GM12878 (cell line): ENCODE measurements around the gene RNASE9. TPM values are rescaled to one million over a fixed set of nuclear protein-coding genes. Genes with fewer than 3 reads are reported as not detected.

Experiments used
- ATAC-seq: fragments of 200-7000 bp; cut with Tn5 transposase; 3 replicates; pipeline ENCODE4 v1.9.1; 2020; ENCODE audit warnings: mild to moderate bottlenecking, moderate library complexity
- BruUV-seq: library from RNA; stranded (reverse); fragments of 400-500 nt; replicated peaks from 2 replicates; lab custom pipeline; 2021; lab: Mats Ljungman, UMichigan
- CTCF ChIA-PET: fragments of 300-600 bp; sonication (Branson Sonifier 250); formaldehyde crosslinking; extraction: SDS; loops from one replicate; lab custom pipeline; 2021; ENCODE audit warnings: inconsistent platforms; lab: Yijun Ruan, JAX
- POLR2A ChIA-PET: fragments of 350-600 bp; formaldehyde crosslinking; extraction: SDS; loops from one replicate; lab custom pipeline; 2021; ENCODE audit warnings: inconsistent platforms; lab: Charles Lee
- RAD21 ChIA-PET: fragments of 300-600 bp; sonication (Branson Sonifier 250); formaldehyde crosslinking; loops from one replicate; lab custom pipeline; 2023; ENCODE audit warnings: antibody characterized with exemption; ENCODE audit not compliant: unreplicated experiment; lab: Charles Lee
- SMC1A ChIA-PET: fragments of 300-600 bp; sonication (Branson Sonifier 250); formaldehyde crosslinking; loops from one replicate; lab custom pipeline; 2023; ENCODE audit not compliant: unreplicated experiment, uncharacterized antibody; lab: Charles Lee
- DNase-seq: peaks from one replicate; pipeline ENCODE4 v3.0.0-alpha.2; 2011; ENCODE audit warnings: low read depth, low spot score
- FAIRE-seq: peaks from 3 replicates; lab custom pipeline; 2011; peaks lifted over from hg19 to GRCh38; lab: Jason Lieb, UNC
- H2AFZ ChIP-seq: 2 replicates; pipeline ENCODE4 v1.6.0; 2011; ENCODE audit warnings: low read depth, low read length, control low read depth; ENCODE audit not compliant: control insufficient read depth
- H3K27ac ChIP-seq: 2 replicates; pipeline ENCODE4 v1.5.1; 2011; ENCODE audit warnings: control low read depth; ENCODE audit not compliant: control insufficient read depth, insufficient read depth
- H3K27me3 ChIP-seq, 2 experiments: replicated peaks in 1 of 2; 2 replicates each; pipeline versions ENCODE4 v1.6.0 to v1.6.1; 2011; ENCODE audit warnings: low read length in 1 of 2; ENCODE audit not compliant: control insufficient read depth in 2 of 2, insufficient read depth in 2 of 2
- H3K36me3 ChIP-seq, 2 experiments: 2 replicates each; pipeline ENCODE4 v1.5.1; 2011; ENCODE audit warnings: low read length in 1 of 2; ENCODE audit not compliant: control insufficient read depth in 2 of 2, insufficient read depth in 2 of 2
- H3K4me1 ChIP-seq: 2 replicates; pipeline ENCODE4 v1.6.1; 2011; ENCODE audit warnings: mild to moderate bottlenecking, low read length, moderate library complexity, mixed read lengths; ENCODE audit not compliant: control insufficient read depth, insufficient read depth
- H3K4me2 ChIP-seq: 2 replicates; pipeline ENCODE4 v1.6.0; 2011; ENCODE audit warnings: control low read depth; ENCODE audit not compliant: control insufficient read depth, insufficient read depth
- H3K4me3 ChIP-seq: fragments of 200-600 bp; sonication (generic); 2 replicates; pipeline ENCODE4 v1.5.1; 2016
- H3K79me2 ChIP-seq: 2 replicates; pipeline ENCODE4 v1.6.0; 2011; ENCODE audit warnings: low read length; ENCODE audit not compliant: control insufficient read depth, insufficient read depth
- H3K9ac ChIP-seq: 2 replicates; pipeline ENCODE4 v1.8.0; 2011; ENCODE audit warnings: low read length, control low read depth, mixed read lengths; ENCODE audit not compliant: control insufficient read depth, insufficient read depth
- H3K9me3 ChIP-seq: replicated peaks from 3 replicates; pipeline ENCODE4 v1.5.1; 2011; ENCODE audit warnings: mild to moderate bottlenecking, low read length; ENCODE audit not compliant: control insufficient read depth, insufficient read depth
- H4K20me1 ChIP-seq: 2 replicates; pipeline ENCODE4 v1.6.0; 2011; ENCODE audit not compliant: control insufficient read depth, insufficient read depth
- BMI1 ChIP-seq: fragments of 450-650 bp; IDR thresholded peaks from 2 replicates; pipeline ENCODE4 v1.6.1; 2016; ENCODE audit warnings: mild to moderate bottlenecking, moderate library complexity, borderline replicate concordance
- BRCA1 ChIP-seq: IDR thresholded peaks from 2 replicates; pipeline ENCODE4 v1.6.1; 2011; ENCODE audit warnings: low read depth, low read length, improper control_type of control experiment
- ESRRA ChIP-seq: IDR thresholded peaks from 2 replicates; pipeline ENCODE4 v1.6.1; 2012; ENCODE audit warnings: mild to moderate bottlenecking, low read length, improper control_type of control experiment
- FOS ChIP-seq: IDR thresholded peaks from 3 replicates; pipeline ENCODE4 v1.6.1; 2011; ENCODE audit warnings: borderline replicate concordance; ENCODE audit not compliant: insufficient read length; ENCODE audit errors: extremely low read depth
- FOXK2 ChIP-seq: fragments of 450-650 bp; IDR thresholded peaks from 2 replicates; pipeline ENCODE4 v1.6.1; 2017; ENCODE audit warnings: mild to moderate bottlenecking, moderate library complexity
- IRF4 ChIP-seq: IDR thresholded peaks from 2 replicates; pipeline ENCODE4 v1.6.1; 2011; ENCODE audit warnings: low read depth, low read length
- JUND ChIP-seq: IDR thresholded peaks from 2 replicates; pipeline ENCODE4 v1.6.1; 2012; ENCODE audit warnings: low read depth, mild to moderate bottlenecking, low read length, improper control_type of control experiment, moderate library complexity
- MXI1 ChIP-seq: fragments of 150-350 bp; IDR thresholded peaks from 2 replicates; pipeline ENCODE4 v1.6.1; 2011; ENCODE audit warnings: low read depth, mild to moderate bottlenecking, inconsistent platforms, low read length, improper control_type of control experiment
- NFXL1 ChIP-seq: fragments of 450-650 bp; IDR thresholded peaks from 2 replicates; pipeline ENCODE4 v1.6.1; 2017; ENCODE audit warnings: antibody characterized with exemption, mild to moderate bottlenecking, borderline replicate concordance
- NR2C1 ChIP-seq: fragments of 450-650 bp; IDR thresholded peaks from 2 replicates; pipeline ENCODE4 v1.6.1; 2017; ENCODE audit warnings: antibody characterized with exemption, mild to moderate bottlenecking, moderate library complexity
- SREBF1 ChIP-seq: IDR thresholded peaks from 2 replicates; pipeline ENCODE4 v1.6.1; 2012; ENCODE audit warnings: mild to moderate bottlenecking, low read length
- STAT3 ChIP-seq: IDR thresholded peaks from 2 replicates; pipeline ENCODE4 v1.6.1; 2011; ENCODE audit warnings: low read depth, low read length, improper control_type of control experiment
- TAF1 ChIP-seq: IDR thresholded peaks from 2 replicates; pipeline ENCODE4 v1.6.1; 2011; ENCODE audit warnings: mild to moderate bottlenecking, low read depth, low read length, borderline replicate concordance
- TARDBP ChIP-seq: IDR thresholded peaks from 2 replicates; pipeline ENCODE4 v1.6.1; 2016; ENCODE audit warnings: borderline replicate concordance
- ZZZ3 ChIP-seq: IDR thresholded peaks from 2 replicates; pipeline ENCODE4 v1.6.1; 2011; ENCODE audit warnings: low read depth; ENCODE audit not compliant: control insufficient read depth, insufficient read length
- WGBS: methylation state at CpG from one replicate; pipeline ENCODE4 v1.1.6; 2016; ENCODE audit warnings: low lambda C conversion rate; ENCODE audit not compliant: insufficient replicate concordance, insufficient coverage; ENCODE audit errors: missing lambda C conversion rate; 5-methylcytosine and 5-hydroxymethylcytosine counted together
- in situ Hi-C: fragments of 300-500 bp; cut with MboI; formaldehyde crosslinking; loops from 9 replicates; pipeline ENCODE4 v1.14.3; 2018; ENCODE audit warnings: mixed read lengths
- intact Hi-C: fragments of 100-400 bp; cut with micrococcal nuclease; formaldehyde crosslinking; loops from one replicate; pipeline ENCODE4 v1.14.2; 2022; ENCODE audit not compliant: unreplicated experiment
- polyA plus RNA-seq, 11 experiments: library from polyadenylated mRNA; depleted of rRNA in 4 of 11; unstranded in 6 of 11; stranded (reverse) in 5 of 11; fragments of >200 nt; fragmentation: Nextera tagmentation in 4 of 11; fragmentation: Illumina TruSeq in 1 of 11; extraction: Ambion mirVana in 4 of 11; extraction: Trizol in 1 of 11; gene quantifications; 1 replicate in 1 of 11; 2 replicates in 10 of 11; pipeline versions ENCODE4 v1.2.1 to v1.2.3, GENCODE V29; 2011 to 2016; ENCODE audit warnings: inconsistent platforms in 2 of 11, missing spikeins in 2 of 11, low read depth in 1 of 11
- total RNA-seq, 4 experiments: library from RNA; depleted of rRNA in 3 of 4; stranded (reverse); fragments of >200 nt in 3 of 4; fragmentation: Illumina TruSeq in 1 of 4; extraction: Trizol in 1 of 4; gene quantifications; 2 replicates each; pipeline versions ENCODE4 v1.2.1 to v1.2.3, GENCODE V29; 2013 to 2021
- TF ChIP-seq, protein P1 (sequence below): fragments of 450-650 bp; IDR thresholded peaks from 2 replicates; pipeline ENCODE4 v1.6.1; 2016; ENCODE audit warnings: mild to moderate bottlenecking, moderate library complexity, borderline replicate concordance
- TF ChIP-seq, protein P2 (sequence below): fragments of 450-650 bp; IDR thresholded peaks from 2 replicates; pipeline ENCODE4 v1.6.1; 2017; ENCODE audit warnings: low read depth, mild to moderate bottlenecking, moderate library complexity
- TF ChIP-seq, protein P3 (sequence below): IDR thresholded peaks from 2 replicates; pipeline ENCODE4 v1.6.1; 2011; ENCODE audit warnings: low read depth, mild to moderate bottlenecking, low read length, moderate library complexity, borderline replicate concordance; ENCODE audit errors: extremely low read depth
- TF ChIP-seq, protein P4 (sequence below): fragments of 450-650 bp; IDR thresholded peaks from 2 replicates; pipeline ENCODE4 v1.6.1; 2016; ENCODE audit warnings: mild to moderate bottlenecking

RNASE9 gene
- total and polyA plus RNA-seq, 10 of the 15 experiments (the other 5 are each of a cell fraction or from before 2014, with no cell fraction given): not detected

DNA sequence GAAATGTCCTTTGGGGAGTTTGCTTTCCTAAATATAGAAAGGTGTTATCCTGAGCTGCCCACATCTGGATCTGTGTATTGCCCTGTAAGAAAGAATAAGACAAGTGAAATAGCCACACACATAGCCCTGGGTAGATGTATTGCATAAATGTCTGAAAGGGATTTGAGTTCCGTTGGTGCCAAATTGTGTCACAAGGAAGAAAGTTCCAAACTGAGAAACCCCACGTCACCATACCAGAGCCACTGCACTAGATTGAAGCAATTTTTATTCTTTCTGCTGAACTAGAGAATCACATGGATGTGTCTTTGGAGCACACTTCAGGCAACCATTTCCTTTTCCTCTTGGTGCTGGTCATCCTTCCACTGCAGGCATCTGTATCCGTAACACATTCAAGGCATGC lies 5.0 kb downstream of the RNASE9 start:
- H3K4me3 ChIP-seq: no peak overlapping the region
- no peak overlapping the region for H3K27ac ChIP-seq
- no peak overlapping the region for H3K4me2 ChIP-seq
- in situ Hi-C loops: no loop called here
- POLR2A ChIA-PET: no interaction called here
- H3K36me3 ChIP-seq: no peaks in the 10 kb centered on the region
- intact Hi-C loops: no loop called here
- no peaks in the 10 kb centered on the region for H3K27me3 ChIP-seq
- TF ChIP-seq BMI1: no peak
- no peak for TF ChIP-seq FOS
- TF ChIP-seq SREBF1: no peak
- TF ChIP-seq TAF1: no peak
- TF ChIP-seq, protein P1, sequence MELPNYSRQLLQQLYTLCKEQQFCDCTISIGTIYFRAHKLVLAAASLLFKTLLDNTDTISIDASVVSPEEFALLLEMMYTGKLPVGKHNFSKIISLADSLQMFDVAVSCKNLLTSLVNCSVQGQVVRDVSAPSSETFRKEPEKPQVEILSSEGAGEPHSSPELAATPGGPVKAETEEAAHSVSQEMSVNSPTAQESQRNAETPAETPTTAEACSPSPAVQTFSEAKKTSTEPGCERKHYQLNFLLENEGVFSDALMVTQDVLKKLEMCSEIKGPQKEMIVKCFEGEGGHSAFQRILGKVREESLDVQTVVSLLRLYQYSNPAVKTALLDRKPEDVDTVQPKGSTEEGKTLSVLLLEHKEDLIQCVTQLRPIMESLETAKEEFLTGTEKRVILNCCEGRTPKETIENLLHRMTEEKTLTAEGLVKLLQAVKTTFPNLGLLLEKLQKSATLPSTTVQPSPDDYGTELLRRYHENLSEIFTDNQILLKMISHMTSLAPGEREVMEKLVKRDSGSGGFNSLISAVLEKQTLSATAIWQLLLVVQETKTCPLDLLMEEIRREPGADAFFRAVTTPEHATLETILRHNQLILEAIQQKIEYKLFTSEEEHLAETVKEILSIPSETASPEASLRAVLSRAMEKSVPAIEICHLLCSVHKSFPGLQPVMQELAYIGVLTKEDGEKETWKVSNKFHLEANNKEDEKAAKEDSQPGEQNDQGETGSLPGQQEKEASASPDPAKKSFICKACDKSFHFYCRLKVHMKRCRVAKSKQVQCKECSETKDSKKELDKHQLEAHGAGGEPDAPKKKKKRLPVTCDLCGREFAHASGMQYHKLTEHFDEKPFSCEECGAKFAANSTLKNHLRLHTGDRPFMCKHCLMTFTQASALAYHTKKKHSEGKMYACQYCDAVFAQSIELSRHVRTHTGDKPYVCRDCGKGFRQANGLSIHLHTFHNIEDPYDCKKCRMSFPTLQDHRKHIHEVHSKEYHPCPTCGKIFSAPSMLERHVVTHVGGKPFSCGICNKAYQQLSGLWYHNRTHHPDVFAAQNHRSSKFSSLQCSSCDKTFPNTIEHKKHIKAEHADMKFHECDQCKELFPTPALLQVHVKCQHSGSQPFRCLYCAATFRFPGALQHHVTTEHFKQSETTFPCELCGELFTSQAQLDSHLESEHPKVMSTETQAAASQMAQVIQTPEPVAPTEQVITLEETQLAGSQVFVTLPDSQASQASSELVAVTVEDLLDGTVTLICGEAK: no peak
- no peak for TF ChIP-seq NR2C1
- no peak for TF ChIP-seq BRCA1
- TF ChIP-seq IRF4: no peak
- TF ChIP-seq NFXL1: no peak
- TF ChIP-seq TARDBP: no peak
- TF ChIP-seq FOXK2: no peak
- TF ChIP-seq, protein P2, sequence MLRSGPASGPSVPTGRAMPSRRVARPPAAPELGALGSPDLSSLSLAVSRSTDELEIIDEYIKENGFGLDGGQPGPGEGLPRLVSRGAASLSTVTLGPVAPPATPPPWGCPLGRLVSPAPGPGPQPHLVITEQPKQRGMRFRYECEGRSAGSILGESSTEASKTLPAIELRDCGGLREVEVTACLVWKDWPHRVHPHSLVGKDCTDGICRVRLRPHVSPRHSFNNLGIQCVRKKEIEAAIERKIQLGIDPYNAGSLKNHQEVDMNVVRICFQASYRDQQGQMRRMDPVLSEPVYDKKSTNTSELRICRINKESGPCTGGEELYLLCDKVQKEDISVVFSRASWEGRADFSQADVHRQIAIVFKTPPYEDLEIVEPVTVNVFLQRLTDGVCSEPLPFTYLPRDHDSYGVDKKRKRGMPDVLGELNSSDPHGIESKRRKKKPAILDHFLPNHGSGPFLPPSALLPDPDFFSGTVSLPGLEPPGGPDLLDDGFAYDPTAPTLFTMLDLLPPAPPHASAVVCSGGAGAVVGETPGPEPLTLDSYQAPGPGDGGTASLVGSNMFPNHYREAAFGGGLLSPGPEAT: no peak
- TF ChIP-seq, protein P3, sequence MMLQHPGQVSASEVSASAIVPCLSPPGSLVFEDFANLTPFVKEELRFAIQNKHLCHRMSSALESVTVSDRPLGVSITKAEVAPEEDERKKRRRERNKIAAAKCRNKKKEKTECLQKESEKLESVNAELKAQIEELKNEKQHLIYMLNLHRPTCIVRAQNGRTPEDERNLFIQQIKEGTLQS: no peak
- TF ChIP-seq MXI1: no peak
- no peak for TF ChIP-seq ESRRA
- TF ChIP-seq, protein P4, sequence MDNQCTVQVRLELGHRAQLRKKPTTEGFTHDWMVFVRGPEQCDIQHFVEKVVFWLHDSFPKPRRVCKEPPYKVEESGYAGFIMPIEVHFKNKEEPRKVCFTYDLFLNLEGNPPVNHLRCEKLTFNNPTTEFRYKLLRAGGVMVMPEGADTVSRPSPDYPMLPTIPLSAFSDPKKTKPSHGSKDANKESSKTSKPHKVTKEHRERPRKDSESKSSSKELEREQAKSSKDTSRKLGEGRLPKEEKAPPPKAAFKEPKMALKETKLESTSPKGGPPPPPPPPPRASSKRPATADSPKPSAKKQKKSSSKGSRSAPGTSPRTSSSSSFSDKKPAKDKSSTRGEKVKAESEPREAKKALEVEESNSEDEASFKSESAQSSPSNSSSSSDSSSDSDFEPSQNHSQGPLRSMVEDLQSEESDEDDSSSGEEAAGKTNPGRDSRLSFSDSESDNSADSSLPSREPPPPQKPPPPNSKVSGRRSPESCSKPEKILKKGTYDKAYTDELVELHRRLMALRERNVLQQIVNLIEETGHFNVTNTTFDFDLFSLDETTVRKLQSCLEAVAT: no peak
- TF ChIP-seq STAT3: no peak
- TF ChIP-seq JUND: no peak
- no peak for TF ChIP-seq ZZZ3
- no peak overlapping the region for H3K9ac ChIP-seq
- no peaks in the 10 kb centered on the region for H3K9me3 ChIP-seq
- H4K20me1 ChIP-seq: no peaks in the 10 kb centered on the region
- SMC1A ChIA-PET: no interaction called here
- CTCF ChIA-PET: interaction anchor here (1.4 kb wide), 1 partner anchor 25 kb away, joined by 3 read pairs; no protein-coding TSS in a partner anchor
- ATAC-seq (no peak), FAIRE-seq (no peak), DNase-seq (no peak)
- no peaks in the 10 kb centered on the region for H3K4me1 ChIP-seq
- 61% methylated on average over 3 of the region's 3 CpGs for WGBS
- RAD21 ChIA-PET: no interaction called here
- H2AFZ ChIP-seq: no peak overlapping the region
- BruUV-seq: no TSS peak
- no peaks in the 10 kb centered on the region for H3K79me2 ChIP-seq
